GM23338 (cell line): ENCODE data around the gene LARGE1. TPM values are rescaled to one million over a fixed set of nuclear protein-coding genes. Genes with fewer than 3 reads are reported as not detected.

ENCODE experiments used
- ATAC-seq: fragments of 200-7000 bp; cut with Tn5 transposase; 3 replicates; pipeline ENCODE4 v1.9.1; 2020
- DNase-seq: peaks from one replicate; pipeline ENCODE4 v3.0.0-alpha.2; 2015; ENCODE audit warnings: low spot score
- H2AFZ ChIP-seq: fragments of 200-600 bp; sonication (generic); 2 replicates; pipeline ENCODE4 v1.8.0; 2016; ENCODE audit warnings: antibody characterized with exemption, mild to moderate bottlenecking, moderate library complexity
- H3F3A ChIP-seq: fragments of 200-600 bp; sonication (generic); replicated peaks from 2 replicates; pipeline ENCODE4 v1.8.0; 2017; ENCODE audit warnings: antibody characterized with exemption, mixed run types, low read depth
- H3K27ac ChIP-seq: fragments of 200-600 bp; sonication (generic); 2 replicates; pipeline ENCODE4 v1.6.1; 2016; ENCODE audit warnings: low read depth
- H3K27me3 ChIP-seq: fragments of 200-600 bp; sonication (generic); 2 replicates; pipeline ENCODE4 v1.8.0; 2016; ENCODE audit warnings: mild to moderate bottlenecking, mixed run types, moderate library complexity; ENCODE audit not compliant: insufficient read depth
- H3K36me3 ChIP-seq: fragments of 200-600 bp; sonication (generic); 2 replicates; pipeline ENCODE4 v1.8.0; 2016; ENCODE audit warnings: mild to moderate bottlenecking; ENCODE audit not compliant: insufficient read depth
- H3K4me1 ChIP-seq: fragments of 200-600 bp; sonication (generic); 2 replicates; pipeline ENCODE4 v1.8.0; 2016; ENCODE audit warnings: mild to moderate bottlenecking, moderate library complexity; ENCODE audit not compliant: insufficient read depth
- H3K4me2 ChIP-seq: fragments of 200-600 bp; sonication (generic); 2 replicates; pipeline ENCODE4 v1.7.1; 2017; ENCODE audit warnings: mixed run types
- H3K4me3 ChIP-seq: fragments of 200-600 bp; sonication (generic); 2 replicates; pipeline ENCODE4 v1.6.1; 2016; ENCODE audit warnings: mixed run types
- H3K79me2 ChIP-seq: fragments of 200-600 bp; sonication (generic); replicated peaks from 2 replicates; pipeline ENCODE4 v1.8.0; 2017; ENCODE audit warnings: mild to moderate bottlenecking; ENCODE audit not compliant: insufficient read depth
- H3K9me2 ChIP-seq: fragments of 200-600 bp; sonication (generic); 2 replicates; pipeline ENCODE4 v1.8.0; 2017; ENCODE audit not compliant: insufficient read depth
- H4K20me1 ChIP-seq: fragments of 200-600 bp; sonication (generic); replicated peaks from 2 replicates; pipeline ENCODE4 v1.8.0; 2017; ENCODE audit warnings: mild to moderate bottlenecking; ENCODE audit not compliant: insufficient read depth
- H3K27ac Mint-ChIP-seq: 2 replicates; pipeline ENCODE4 v1.8.0; 2020; ENCODE audit warnings: inconsistent platforms, mild to moderate bottlenecking, moderate library complexity, mixed read lengths
- H3K27me3 Mint-ChIP-seq: 3 replicates; pipeline ENCODE4 v1.8.0; 2022; ENCODE audit warnings: low read depth, mild to moderate bottlenecking, moderate library complexity, mixed read lengths, inconsistent platforms; ENCODE audit not compliant: insufficient read depth, poor library complexity
- H3K36me3 Mint-ChIP-seq: 3 replicates; pipeline ENCODE4 v1.8.0; 2021; ENCODE audit warnings: low read depth, mild to moderate bottlenecking, inconsistent platforms, moderate library complexity, mixed read lengths
- H3K4me1 Mint-ChIP-seq: 3 replicates; pipeline ENCODE4 v1.8.0; 2020; ENCODE audit warnings: mild to moderate bottlenecking, inconsistent platforms, mixed read lengths
- H3K4me3 Mint-ChIP-seq: 3 replicates; pipeline ENCODE4 v1.8.0; 2021; ENCODE audit warnings: moderate library complexity, mild to moderate bottlenecking, inconsistent platforms, mixed read lengths
- H3K9me3 Mint-ChIP-seq: 3 replicates; pipeline ENCODE4 v1.8.0; 2020; ENCODE audit warnings: moderate library complexity, mild to moderate bottlenecking, inconsistent platforms, mixed read lengths
- CREB1 ChIP-seq: fragments of 250-450 bp; sonication (Bioruptor Pico); IDR thresholded peaks from 2 replicates; pipeline ENCODE4 v1.5.0; 2020; ENCODE audit warnings: low read depth, mild to moderate bottlenecking, moderate library complexity
- CTCF ChIP-seq, 2 experiments: fragments of 200-600 bp in 1 of 2; sonication (generic) in 1 of 2; conservative IDR thresholded peaks; 2 replicates each; pipeline versions ENCODE4 v1.5.1 to v1.6.1; 2016 to 2017; ENCODE audit warnings: antibody characterized with exemption in 2 of 2, low read depth in 2 of 2, mild to moderate bottlenecking in 2 of 2, moderate library complexity in 1 of 2
- ETS1 ChIP-seq: IDR thresholded peaks from 2 replicates; pipeline ENCODE4 v1.6.1; 2016; ENCODE audit warnings: antibody characterized with exemption
- EZH2 ChIP-seq: fragments of 200-600 bp; sonication (generic); IDR thresholded peaks from one replicate; pipeline ENCODE4 v1.8.0; 2017; ENCODE audit warnings: antibody characterized with exemption, mild to moderate bottlenecking, low read depth; ENCODE audit not compliant: unreplicated experiment
- NANOG ChIP-seq: IDR thresholded peaks from 2 replicates; pipeline ENCODE4 v1.6.1; 2016; ENCODE audit warnings: antibody characterized with exemption, borderline replicate concordance
- REST ChIP-seq: IDR thresholded peaks from one replicate; pipeline ENCODE4 v1.6.1; 2018; ENCODE audit warnings: antibody characterized with exemption; ENCODE audit not compliant: unreplicated experiment
- ZNF114 ChIP-seq: fragments of 250-450 bp; sonication (Bioruptor Pico); IDR thresholded peaks from 2 replicates; pipeline ENCODE4 v1.5.0; 2020; ENCODE audit warnings: mild to moderate bottlenecking, moderate library complexity
- polyA plus RNA-seq: library from polyadenylated mRNA; unstranded; fragments of >200 nt; fragmentation: Nextera tagmentation; extraction: Ambion mirVana; gene quantifications from 2 replicates; pipeline ENCODE4 v1.2.1, GENCODE V29; 2016
- total RNA-seq: library from RNA; depleted of rRNA; stranded (reverse); fragments of >200 nt; shearing (Covaris generic); gene quantifications from 2 replicates; pipeline ENCODE4 v1.2.3, GENCODE V29; 2014

LARGE1 gene
- total and polyA plus RNA-seq, 2 experiments from 2014 or later: 12.8 to 75.6 TPM

- no peak overlapping the region for H3K27ac ChIP-seq
- peaks cover 6% of the 10 kb centered on the region; the same call in 1 of the 3 replicates for H3K36me3 Mint-ChIP-seq
- no peaks in the 10 kb centered on the region for H3K4me1 Mint-ChIP-seq
Measured at GRCh38 chr22:33321466-33321865, 598.8 kb downstream of the LARGE1 start.

More at GRCh38 chr22:33321466-33321865, 598.8 kb downstream of the LARGE1 start:
- no peak for DNase-seq
- Histone ChIP-seq H3K79me2 (no peaks in the 10 kb centered on the region), H2AFZ (no peak overlapping the region), H3F3A (no peaks in the 10 kb centered on the region), H3K4me3 (no peak overlapping the region), H3K4me2 (no peak overlapping the region), H3K9me2 (no peaks in the 10 kb centered on the region), H3K4me1 (no peaks in the 10 kb centered on the region), H4K20me1 (no peaks in the 10 kb centered on the region), H3K27me3 (no peaks in the 10 kb centered on the region), H3K36me3 (no peaks in the 10 kb centered on the region)
- TF ChIP-seq ZNF114 (CRISPR knock-in tag) (no peak), EZH2 (no peak), ETS1 (no peak), NANOG (no peak), CREB1 (CRISPR knock-in tag) (no peak), REST (no peak), CTCF (conservative IDR thresholded peaks at IDR 0.05; ENCODE audit: low read depth in 2 of 2) (no peak)
- ATAC-seq: no peak
- Mint-ChIP-seq H3K4me3 (no peak overlapping the region), H3K9me3 (no peaks in the 10 kb centered on the region; the same call in 2 of the 3 replicates), H3K27ac (no peak overlapping the region), H3K27me3 (peaks cover 4% of the 10 kb centered on the region)
